ENCODE results near the gene CCDC201. TPM values are rescaled to one million over a fixed set of nuclear protein-coding genes. Genes with fewer than 3 reads are reported as not detected.

CCDC201 gene
- total RNA-seq, 4 donors from 2014 or later: not detected

- no CpG with 5 or more reads among the region's 14 CpGs for WGBS, 2 donors (ENCODE audit: low coverage in 1 of 2)
- Histone ChIP-seq H3K27ac (no peak overlapping the region), H3K9me3 (no peaks in the 10 kb centered on the region), H3K4me1 (peaks cover 0 to 13% (median 7%) of the 10 kb centered on the region in 3 donors), H3K4me3 (peak overlapping the region in 1 of 2 donors; percentile 31), H3K36me3 (no peaks in the 10 kb centered on the region), H3K27me3 (peaks cover 74% of the 10 kb centered on the region)
- TF ChIP-seq POLR2A (IDR thresholded peaks at IDR 0.05) (no peak), POLR2AphosphoS5 (IDR thresholded peaks at IDR 0.05) (no peak), EP300 (IDR thresholded peaks at IDR 0.05) (no peak)
- TF ChIP-seq, protein P1, sequence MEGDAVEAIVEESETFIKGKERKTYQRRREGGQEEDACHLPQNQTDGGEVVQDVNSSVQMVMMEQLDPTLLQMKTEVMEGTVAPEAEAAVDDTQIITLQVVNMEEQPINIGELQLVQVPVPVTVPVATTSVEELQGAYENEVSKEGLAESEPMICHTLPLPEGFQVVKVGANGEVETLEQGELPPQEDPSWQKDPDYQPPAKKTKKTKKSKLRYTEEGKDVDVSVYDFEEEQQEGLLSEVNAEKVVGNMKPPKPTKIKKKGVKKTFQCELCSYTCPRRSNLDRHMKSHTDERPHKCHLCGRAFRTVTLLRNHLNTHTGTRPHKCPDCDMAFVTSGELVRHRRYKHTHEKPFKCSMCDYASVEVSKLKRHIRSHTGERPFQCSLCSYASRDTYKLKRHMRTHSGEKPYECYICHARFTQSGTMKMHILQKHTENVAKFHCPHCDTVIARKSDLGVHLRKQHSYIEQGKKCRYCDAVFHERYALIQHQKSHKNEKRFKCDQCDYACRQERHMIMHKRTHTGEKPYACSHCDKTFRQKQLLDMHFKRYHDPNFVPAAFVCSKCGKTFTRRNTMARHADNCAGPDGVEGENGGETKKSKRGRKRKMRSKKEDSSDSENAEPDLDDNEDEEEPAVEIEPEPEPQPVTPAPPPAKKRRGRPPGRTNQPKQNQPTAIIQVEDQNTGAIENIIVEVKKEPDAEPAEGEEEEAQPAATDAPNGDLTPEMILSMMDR (IDR thresholded peaks at IDR 0.05): no peak
- no peak for ATAC-seq
These were observed 16.1 kb upstream of the CCDC201 start for GRCh38 chr7:45888993-45889366.

- peaks cover 72% of the 10 kb centered on the region for H3K27me3 ChIP-seq
- H3K4me3 ChIP-seq: peak within 1 kb of the TSS in 1 of 2 donors; percentile 31
- H3K9me3 ChIP-seq: no peaks in the 10 kb centered on the region
- ATAC-seq: no peak
- peaks cover 0 to 13% (median 7%) of the 10 kb centered on the region in 3 donors for H3K4me1 ChIP-seq
- WGBS, 2 donors (ENCODE audit: low coverage in 1 of 2): 12 to 31% methylated on average over 3 to 14 of the region's 73 CpGs
- no peaks in the 10 kb centered on the region for H3K36me3 ChIP-seq
- H3K27ac ChIP-seq: no peak within 1 kb of the TSS
- TF ChIP-seq, protein P1 (IDR thresholded peaks at IDR 0.05): no peak
- TF ChIP-seq EP300 (IDR thresholded peaks at IDR 0.05) (no peak), POLR2AphosphoS5 (IDR thresholded peaks at IDR 0.05) (no peak), POLR2A (IDR thresholded peaks at IDR 0.05) (no peak)
These were observed 15.5 kb upstream of the CCDC201 start, which contains the start of gene IGFBP1 for GRCh38 chr7:45888185-45888992. Gene IGFBP1 (plus strand): TSS chr7:45888488. CDS start chr7:45888653, 165 bp downstream.

GRCh38 chr7:45886931-45887667, 14.2 kb upstream of the CCDC201 start:
- no peak overlapping the region for H3K27ac ChIP-seq
- WGBS, 2 donors (ENCODE audit: low coverage in 1 of 2): 87 to 97% methylated on average over 4 of the region's 5 CpGs

GRCh38 chr7:45885264-45885882, 12.5 kb upstream of the CCDC201 start:
- 20 to 61% methylated on average over 1 to 3 of the region's 7 CpGs for WGBS, 2 donors (ENCODE audit: low coverage in 1 of 2)
- H3K27ac ChIP-seq: no peak overlapping the region
- peaks cover 68% of the 10 kb centered on the region for H3K27me3 ChIP-seq

More at GRCh38 chr7:45886931-45887667, 14.2 kb upstream of the CCDC201 start:
- TF ChIP-seq, protein P1 (IDR thresholded peaks at IDR 0.05): no peak
- no peak for TF ChIP-seq POLR2A (IDR thresholded peaks at IDR 0.05)
- no peak for TF ChIP-seq EP300 (IDR thresholded peaks at IDR 0.05)
- TF ChIP-seq POLR2AphosphoS5 (IDR thresholded peaks at IDR 0.05): no peak
- no peaks in the 10 kb centered on the region for H3K36me3 ChIP-seq
- peaks cover 0 to 13% (median 7%) of the 10 kb centered on the region in 3 donors for H3K4me1 ChIP-seq
- no peak overlapping the region for H3K4me3 ChIP-seq
- H3K27me3 ChIP-seq: peaks cover 72% of the 10 kb centered on the region
- no peaks in the 10 kb centered on the region for H3K9me3 ChIP-seq
- ATAC-seq: no peak

More at GRCh38 chr7:45885264-45885882, 12.5 kb upstream of the CCDC201 start:
- Histone ChIP-seq H3K36me3 (no peaks in the 10 kb centered on the region), H3K4me1 (peaks cover 0 to 13% (median 7%) of the 10 kb centered on the region in 3 donors), H3K4me3 (no peak overlapping the region), H3K9me3 (no peaks in the 10 kb centered on the region)
- TF ChIP-seq POLR2A (IDR thresholded peaks at IDR 0.05): no peak
- TF ChIP-seq, protein P1 (IDR thresholded peaks at IDR 0.05): no peak
- no peak for TF ChIP-seq EP300 (IDR thresholded peaks at IDR 0.05)
- no peak for TF ChIP-seq POLR2AphosphoS5 (IDR thresholded peaks at IDR 0.05)
- ATAC-seq: no peak
